ENCODE measurements around the gene CD209.

Gene CD209

GRCh38 chr19:7722231-7722651 is 25.1 kb downstream of the CD209 start:
- no peak overlapping the region for H3K4me2 ChIP-seq
- no peak for TF ChIP-seq CTCF (conservative IDR thresholded peaks at IDR 0.05; ENCODE audit: low read depth, low read length)
- H3K79me2 ChIP-seq (ENCODE audit: insufficient read depth, low read depth): no peaks in the 10 kb centered on the region
- no peak overlapping the region for H2AFZ ChIP-seq (ENCODE audit: low read depth)
- no peak overlapping the region for H3K27ac ChIP-seq
- H3K36me3 ChIP-seq (ENCODE audit: insufficient read depth): no peaks in the 10 kb centered on the region
- no peak overlapping the region for H3K4me3 ChIP-seq (IDR thresholded peaks at IDR 0.05; ENCODE audit: insufficient read depth, low read depth, low read length)
- H3K4me1 ChIP-seq (ENCODE audit: low read depth, poor library complexity, severe bottlenecking): no peaks in the 10 kb centered on the region
- no peaks in the 10 kb centered on the region for H4K20me1 ChIP-seq (ENCODE audit: insufficient read depth)
- H3K27me3 ChIP-seq (ENCODE audit: insufficient read depth, low read depth): peaks cover 61% of the 10 kb centered on the region
- H3K9ac ChIP-seq: no peak overlapping the region

GRCh38 chr19:7720351-7720750 is 27.0 kb downstream of the CD209 start:
- no peak for TF ChIP-seq CTCF (conservative IDR thresholded peaks at IDR 0.05; ENCODE audit: low read depth, low read length)
- H3K79me2 ChIP-seq (ENCODE audit: insufficient read depth, low read depth): no peaks in the 10 kb centered on the region
- no peak overlapping the region for H3K27ac ChIP-seq
- H3K4me2 ChIP-seq: no peak overlapping the region
- H3K9ac ChIP-seq: no peak overlapping the region
- no peaks in the 10 kb centered on the region for H4K20me1 ChIP-seq (ENCODE audit: insufficient read depth)
- H3K4me3 ChIP-seq (IDR thresholded peaks at IDR 0.05; ENCODE audit: insufficient read depth, low read depth, low read length): no peak overlapping the region
- H3K36me3 ChIP-seq (ENCODE audit: insufficient read depth): no peaks in the 10 kb centered on the region
- no peak overlapping the region for H2AFZ ChIP-seq (ENCODE audit: low read depth)
- H3K4me1 ChIP-seq (ENCODE audit: low read depth, poor library complexity, severe bottlenecking): no peaks in the 10 kb centered on the region
- H3K27me3 ChIP-seq (ENCODE audit: insufficient read depth, low read depth): peaks cover 50% of the 10 kb centered on the region

GRCh38 chr19:7718668-7719067 is 28.7 kb downstream of the CD209 start:
- no peak for TF ChIP-seq CTCF (conservative IDR thresholded peaks at IDR 0.05; ENCODE audit: low read depth, low read length)
- H4K20me1 ChIP-seq (ENCODE audit: insufficient read depth): no peaks in the 10 kb centered on the region
- H3K36me3 ChIP-seq (ENCODE audit: insufficient read depth): no peaks in the 10 kb centered on the region
- H3K9ac ChIP-seq: no peak overlapping the region
- H3K4me3 ChIP-seq (IDR thresholded peaks at IDR 0.05; ENCODE audit: insufficient read depth, low read depth, low read length): no peak overlapping the region
- no peaks in the 10 kb centered on the region for H3K79me2 ChIP-seq (ENCODE audit: insufficient read depth, low read depth)
- H3K4me2 ChIP-seq: no peak overlapping the region
- peaks cover 42% of the 10 kb centered on the region for H3K27me3 ChIP-seq (ENCODE audit: insufficient read depth, low read depth)
- no peaks in the 10 kb centered on the region for H3K4me1 ChIP-seq (ENCODE audit: low read depth, poor library complexity, severe bottlenecking)
- no peak overlapping the region for H2AFZ ChIP-seq (ENCODE audit: low read depth)
- H3K27ac ChIP-seq: no peak overlapping the region

- Histone ChIP-seq H2AFZ (ENCODE audit: low read depth) (no peak overlapping the region), H3K9ac (no peak overlapping the region), H3K79me2 (ENCODE audit: insufficient read depth, low read depth) (no peaks in the 10 kb centered on the region), H3K36me3 (ENCODE audit: insufficient read depth) (no peaks in the 10 kb centered on the region), H3K27ac (no peak overlapping the region), H4K20me1 (ENCODE audit: insufficient read depth) (no peaks in the 10 kb centered on the region), H3K4me1 (ENCODE audit: low read depth, poor library complexity, severe bottlenecking) (no peaks in the 10 kb centered on the region), H3K27me3 (ENCODE audit: insufficient read depth, low read depth) (peaks cover 27% of the 10 kb centered on the region), H3K4me2 (no peak overlapping the region), H3K4me3 (IDR thresholded peaks at IDR 0.05; ENCODE audit: insufficient read depth, low read depth, low read length) (no peak overlapping the region)
- TF ChIP-seq CTCF (conservative IDR thresholded peaks at IDR 0.05; ENCODE audit: low read depth, low read length): no peak
These were observed 30.6 kb downstream of the CD209 start for GRCh38 chr19:7716762-7717161.
